PC-3 (cell line): ENCODE measurements around the gene PRKN.

Experiments used
- CTCF ChIP-seq: fragments of 300-600 bp; sonication (generic); conservative IDR thresholded peaks from 2 replicates; pipeline ENCODE4 v1.5.1; 2017; ENCODE audit warnings: antibody characterized with exemption, low read depth, mild to moderate bottlenecking, low read length
- EZH2 ChIP-seq: fragments of 300-600 bp; sonication (generic); IDR thresholded peaks from one replicate; pipeline ENCODE4 v1.6.1; 2017; ENCODE audit warnings: antibody characterized with exemption, mild to moderate bottlenecking, low read length; ENCODE audit not compliant: unreplicated experiment
- EZH2phosphoT487 ChIP-seq: fragments of 300-600 bp; sonication (generic); IDR thresholded peaks from 2 replicates; pipeline ENCODE4 v1.6.1; 2018; ENCODE audit warnings: mild to moderate bottlenecking, antibody characterized with exemption, low read length, borderline replicate concordance

GRCh38 chr6:162239330-162239729, 488.2 kb downstream of the PRKN start:
- TF ChIP-seq CTCF: no peak
- no peak for TF ChIP-seq EZH2phosphoT487
- TF ChIP-seq EZH2: no peak
